ENCODE data around the gene POC1A. TPM values are rescaled to one million over a fixed set of nuclear protein-coding genes. Genes with fewer than 3 reads are reported as not detected.

POC1A gene
- total RNA-seq, 1 donor from 2014 or later: 2.4 TPM

DNA sequence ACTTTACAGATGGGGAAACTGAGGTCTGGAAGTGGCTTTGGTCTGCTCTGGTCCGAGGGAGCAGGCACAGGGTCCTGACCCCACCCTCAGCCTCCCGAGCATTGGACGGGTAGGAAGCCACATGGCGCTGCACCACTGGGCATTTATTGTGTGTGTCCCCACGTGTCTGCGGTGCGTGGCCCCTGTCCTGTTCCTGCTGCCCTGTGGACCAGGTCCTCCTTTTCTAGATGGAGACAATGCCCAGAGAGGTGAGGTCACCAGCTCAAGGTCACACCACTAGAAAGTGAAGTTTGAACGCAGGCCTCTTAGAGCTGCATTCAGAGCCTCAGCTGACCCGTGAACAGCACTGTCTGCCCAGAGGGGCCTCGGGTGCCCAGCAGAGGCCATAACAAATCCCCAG is 124.7 kb downstream of the POC1A start:
- no peaks in the 10 kb centered on the region for H3K27me3 Mint-ChIP-seq
- ChIA-PET CTCF (no interaction called here), POLR2A (no interaction called here)
- H3K27ac Mint-ChIP-seq: no peak overlapping the region
- DNase-seq (no peak), ATAC-seq (ENCODE audit: low read depth) (no peak)
- peaks cover 4% of the 10 kb centered on the region for H3K4me1 Mint-ChIP-seq
- TF ChIP-seq, protein P1, sequence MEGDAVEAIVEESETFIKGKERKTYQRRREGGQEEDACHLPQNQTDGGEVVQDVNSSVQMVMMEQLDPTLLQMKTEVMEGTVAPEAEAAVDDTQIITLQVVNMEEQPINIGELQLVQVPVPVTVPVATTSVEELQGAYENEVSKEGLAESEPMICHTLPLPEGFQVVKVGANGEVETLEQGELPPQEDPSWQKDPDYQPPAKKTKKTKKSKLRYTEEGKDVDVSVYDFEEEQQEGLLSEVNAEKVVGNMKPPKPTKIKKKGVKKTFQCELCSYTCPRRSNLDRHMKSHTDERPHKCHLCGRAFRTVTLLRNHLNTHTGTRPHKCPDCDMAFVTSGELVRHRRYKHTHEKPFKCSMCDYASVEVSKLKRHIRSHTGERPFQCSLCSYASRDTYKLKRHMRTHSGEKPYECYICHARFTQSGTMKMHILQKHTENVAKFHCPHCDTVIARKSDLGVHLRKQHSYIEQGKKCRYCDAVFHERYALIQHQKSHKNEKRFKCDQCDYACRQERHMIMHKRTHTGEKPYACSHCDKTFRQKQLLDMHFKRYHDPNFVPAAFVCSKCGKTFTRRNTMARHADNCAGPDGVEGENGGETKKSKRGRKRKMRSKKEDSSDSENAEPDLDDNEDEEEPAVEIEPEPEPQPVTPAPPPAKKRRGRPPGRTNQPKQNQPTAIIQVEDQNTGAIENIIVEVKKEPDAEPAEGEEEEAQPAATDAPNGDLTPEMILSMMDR (IDR thresholded peaks at IDR 0.05): no peak
- intact Hi-C loops (cut with micrococcal nuclease): no loop called here
- H3K4me3 Mint-ChIP-seq: no peak overlapping the region
- no peaks in the 10 kb centered on the region for H3K9me3 Mint-ChIP-seq
- H3K36me3 Mint-ChIP-seq (ENCODE audit: low read depth): no peaks in the 10 kb centered on the region

DNA sequence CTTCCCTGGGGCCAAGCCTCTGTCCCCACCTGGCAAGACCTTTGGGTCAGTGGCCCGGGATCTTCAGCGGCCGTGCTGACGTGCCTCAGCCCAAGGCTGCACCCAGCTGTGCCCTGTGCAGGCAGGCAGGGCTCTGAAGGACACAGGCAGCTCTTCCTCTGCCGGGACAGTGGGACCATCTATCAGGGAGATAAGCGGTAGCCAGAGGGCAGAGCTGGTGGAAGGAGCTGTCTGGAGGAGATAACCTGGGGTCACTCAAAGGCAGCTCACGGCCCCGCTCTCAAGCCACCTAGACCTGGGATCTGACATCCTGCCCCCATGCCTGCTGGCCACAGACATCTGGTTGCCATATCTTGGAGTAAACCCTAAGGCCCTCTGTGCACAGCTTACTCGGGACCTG is 125.2 kb downstream of the POC1A start:
- CTCF ChIA-PET: no interaction called here
- H3K27me3 Mint-ChIP-seq: no peaks in the 10 kb centered on the region
- H3K4me3 Mint-ChIP-seq: no peak overlapping the region
- H3K9me3 Mint-ChIP-seq: no peaks in the 10 kb centered on the region
- peaks cover 9% of the 10 kb centered on the region for H3K4me1 Mint-ChIP-seq
- H3K27ac Mint-ChIP-seq: no peak overlapping the region
- H3K36me3 Mint-ChIP-seq (ENCODE audit: low read depth): no peaks in the 10 kb centered on the region
- ATAC-seq (ENCODE audit: low read depth): no peak
- intact Hi-C loops (cut with micrococcal nuclease): no loop called here
- TF ChIP-seq, protein P1 (IDR thresholded peaks at IDR 0.05): no peak
- DNase-seq: no peak
- POLR2A ChIA-PET: no interaction called here

DNA sequence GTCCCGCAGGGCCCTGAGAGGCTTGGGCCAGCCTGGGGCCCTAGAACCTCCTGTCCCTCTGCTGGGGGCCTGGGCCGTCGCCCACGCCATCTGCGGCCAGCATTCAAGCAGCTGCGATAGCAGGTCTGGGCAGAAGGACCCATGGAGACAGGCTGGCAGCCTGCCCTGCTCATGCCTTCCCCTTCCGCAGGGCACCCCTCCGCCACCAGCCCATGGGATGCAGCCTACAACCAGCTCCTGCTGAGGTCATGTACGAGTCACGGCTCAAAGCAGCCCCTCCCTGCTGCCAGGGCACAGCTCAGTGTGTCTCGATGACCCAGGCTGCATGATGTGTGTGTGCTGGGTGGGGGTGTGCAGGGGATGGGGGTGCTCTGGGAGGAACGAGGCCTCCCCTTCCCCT is 125.7 kb downstream of the POC1A start:
- H3K9me3 Mint-ChIP-seq: no peaks in the 10 kb centered on the region
- ChIA-PET CTCF (no interaction called here), POLR2A (no interaction called here)
- ATAC-seq (ENCODE audit: low read depth) (no peak), DNase-seq (no peak)
- H3K4me3 Mint-ChIP-seq: no peak overlapping the region
- peaks cover 14% of the 10 kb centered on the region for H3K4me1 Mint-ChIP-seq
- H3K27ac Mint-ChIP-seq: no peak overlapping the region
- no peaks in the 10 kb centered on the region for H3K36me3 Mint-ChIP-seq (ENCODE audit: low read depth)
- intact Hi-C loops (cut with micrococcal nuclease): no loop called here
- TF ChIP-seq, protein P1 (IDR thresholded peaks at IDR 0.05): no peak
- H3K27me3 Mint-ChIP-seq: no peaks in the 10 kb centered on the region

DNA sequence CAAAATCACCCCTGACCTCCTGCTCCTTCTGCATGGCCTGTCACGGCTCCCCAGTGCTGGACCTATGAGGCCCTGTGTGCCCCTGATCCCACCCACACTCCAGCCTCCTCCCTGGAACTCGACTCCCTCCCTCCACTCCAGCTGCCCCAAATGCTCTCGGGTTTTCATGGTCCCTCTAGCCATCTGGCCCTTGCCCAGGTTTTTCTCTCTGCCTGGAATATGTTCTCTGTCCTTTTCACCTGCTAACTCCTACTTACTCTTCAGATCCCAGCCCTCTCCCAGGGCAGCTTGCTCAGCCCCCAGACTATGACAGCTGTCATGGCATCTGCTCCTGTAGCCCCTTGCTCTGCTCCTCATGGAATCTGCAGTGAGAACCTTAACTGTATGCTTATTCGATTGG is 128.2 kb downstream of the POC1A start:
- Mint-ChIP-seq H3K9me3 (no peaks in the 10 kb centered on the region), H3K36me3 (ENCODE audit: low read depth) (no peaks in the 10 kb centered on the region), H3K27ac (no peak overlapping the region), H3K4me1 (peaks cover 23% of the 10 kb centered on the region), H3K4me3 (no peak overlapping the region), H3K27me3 (no peaks in the 10 kb centered on the region)
- ATAC-seq (ENCODE audit: low read depth) (no peak), DNase-seq (no peak)
- intact Hi-C loops (cut with micrococcal nuclease): no loop called here
- TF ChIP-seq, protein P1 (IDR thresholded peaks at IDR 0.05): no peak
- ChIA-PET CTCF (no interaction called here), POLR2A (no interaction called here)

DNA sequence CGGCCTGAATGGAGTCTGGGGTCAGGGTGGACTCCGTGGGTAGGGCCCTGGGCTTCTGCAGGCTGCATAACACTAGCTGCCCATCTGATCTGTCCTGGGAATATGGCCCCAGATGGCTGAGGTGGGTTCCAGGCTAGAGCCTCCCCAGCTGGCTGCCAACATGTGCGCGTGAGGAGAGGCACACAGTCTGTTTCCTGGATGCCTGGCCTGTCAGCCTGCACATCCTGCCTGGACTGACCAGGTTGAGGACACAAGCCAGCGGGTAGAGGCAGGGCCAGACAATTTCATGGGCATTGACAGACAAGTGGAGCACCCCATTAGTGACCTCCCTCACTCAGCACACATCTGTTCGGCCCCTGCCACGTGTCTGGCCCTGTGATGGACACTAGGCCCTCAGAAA is 128.8 kb downstream of the POC1A start:
- ATAC-seq (ENCODE audit: low read depth) (no peak), DNase-seq (no peak)
- ChIA-PET POLR2A (no interaction called here), CTCF (no interaction called here)
- Mint-ChIP-seq H3K9me3 (no peaks in the 10 kb centered on the region), H3K27me3 (no peaks in the 10 kb centered on the region), H3K27ac (no peak overlapping the region), H3K36me3 (ENCODE audit: low read depth) (no peaks in the 10 kb centered on the region), H3K4me3 (no peak overlapping the region), H3K4me1 (peaks cover 23% of the 10 kb centered on the region)
- TF ChIP-seq, protein P1 (IDR thresholded peaks at IDR 0.05): no peak
- intact Hi-C loops (cut with micrococcal nuclease): no loop called here

Other genes starting within 250 kb of the POC1A start
- 30.7 and 32.4 TPM in 2 replicates for gene RRP9, start 212.5 kb downstream of the POC1A start, total RNA-seq
- gene PARP3, start 212.1 kb downstream of the POC1A start, total RNA-seq: 9.7 and 12.7 TPM in 2 replicates
- gene GPR62, start 199.0 kb downstream of the POC1A start, total RNA-seq: not detected in 2 replicates
- gene PCBP4, start 187.0 kb downstream of the POC1A start, total RNA-seq: 10.3 and 11.0 TPM in 2 replicates
- gene ABHD14B, start 180.4 kb downstream of the POC1A start, total RNA-seq: 51.6 and 55.6 TPM in 2 replicates
- gene ABHD14A, start 179.4 kb downstream of the POC1A start, total RNA-seq: 5.1 and 5.2 TPM in 2 replicates
- gene ACY1, start 170.9 kb downstream of the POC1A start, total RNA-seq: 24.9 and 26.7 TPM in 2 replicates
- gene RPL29, start 158.5 kb downstream of the POC1A start, total RNA-seq: 1,884 and 2,140 TPM in 2 replicates
- gene DUSP7, start 97.9 kb downstream of the POC1A start, total RNA-seq: 3.7 and 4.3 TPM in 2 replicates
- 25.9 and 27.6 TPM in 2 replicates for gene ALAS1, start 43.7 kb upstream of the POC1A start, total RNA-seq
- 10.4 and 11.4 TPM in 2 replicates for gene TLR9, start 71.2 kb upstream of the POC1A start, total RNA-seq
- 74.1 and 76.7 TPM in 2 replicates for gene TWF2, start 84.7 kb upstream of the POC1A start, total RNA-seq
- gene PPM1M, start 91.3 kb upstream of the POC1A start, total RNA-seq: 44.4 and 44.6 TPM in 2 replicates
- 84.1 and 86.4 TPM in 2 replicates for gene WDR82, start 124.2 kb upstream of the POC1A start, total RNA-seq
- 28.2 and 33.5 TPM in 2 replicates for gene GLYCTK, start 133.4 kb upstream of the POC1A start, total RNA-seq
- 22.8 and 25.8 TPM in 2 replicates for gene DNAH1, start 161.9 kb upstream of the POC1A start, total RNA-seq

Data from activated B cell treated with CpG ODN at 0.5 μM for 24 hours (primary cell).